Esophagus squamous epithelium (tissue), 4 donors: ENCODE measurements around the gene PDGFC.

Experiments
- CTCF ChIP-seq, 6 experiments: fragments of 450-650 bp in 4 of 6; fragments of 200-600 bp in 2 of 6; sonication (generic) in 2 of 6; IDR thresholded peaks; one replicate each; pipeline ENCODE4 v1.5.1; 2016 to 2019; ENCODE audit warnings: antibody characterized with exemption in 6 of 6, mild to moderate bottlenecking in 4 of 6, moderate library complexity in 4 of 6
- POLR2A ChIP-seq, 4 donors: fragments of 450-650 bp; IDR thresholded peaks; one replicate each; pipeline ENCODE4 v1.6.1; 2017; ENCODE audit warnings: antibody characterized with exemption in 4 of 4, mild to moderate bottlenecking in 4 of 4, moderate library complexity in 3 of 4

DNA sequence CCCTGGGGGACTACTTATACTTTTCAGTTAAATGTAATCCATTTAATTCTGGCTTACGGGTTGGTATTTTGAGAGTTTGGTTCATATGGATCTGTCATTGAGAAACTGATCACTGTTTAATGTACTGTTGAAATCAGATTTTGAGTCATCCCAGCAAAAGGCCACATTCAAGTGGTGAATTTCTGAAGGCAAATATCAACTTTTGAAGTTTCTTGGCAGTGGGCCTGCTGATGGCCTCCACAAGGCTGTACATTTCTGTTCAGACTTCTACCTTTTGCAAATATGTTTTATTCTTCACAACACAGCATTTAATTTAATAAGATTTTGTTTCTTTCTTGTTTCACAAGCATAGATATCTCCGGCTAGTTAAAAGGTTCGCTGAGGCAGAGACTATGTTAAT is 138.7 kb downstream of the PDGFC start:
- no peak for TF ChIP-seq CTCF (IDR thresholded peaks at IDR 0.05)
- TF ChIP-seq POLR2A (IDR thresholded peaks at IDR 0.05), result no peak
